Measurements from ENCODE around the gene PGAM2.

- TF ChIP-seq GATA2 (IDR thresholded peaks at IDR 0.05; ENCODE audit: low read depth, low read length) (no peak), GATA3 (IDR thresholded peaks at IDR 0.05; ENCODE audit: low read depth, low read length) (no peak)
These were observed 41.1 kb upstream of the PGAM2 start for GRCh38 chr7:44106311-44107065.
